GM12891 (cell line): ENCODE results near the gene GEMIN4.

Source experiments
- POLR2A ChIP-seq: IDR thresholded peaks from 2 replicates; pipeline ENCODE4 v1.6.1; 2011; ENCODE audit warnings: low read depth, low read length, control low read depth
- TAF1 ChIP-seq: IDR thresholded peaks from 2 replicates; pipeline ENCODE4 v1.6.1; 2011; ENCODE audit warnings: low read depth, low read length, control low read depth

GRCh38 chr17:731644-732066 lies 20.4 kb downstream of the GEMIN4 start:
- TF ChIP-seq POLR2A (no peak), TAF1 (no peak)
